Stimulated activated CD8-positive, alpha-beta memory T cell treated with anti-CD3 and anti-CD28 coated beads, Interleukin-15, amount 100 ng/mL, for 4 hours (primary cell): ENCODE results near the gene SAP25.

Source experiments
- DNase-seq, 2 donors: peaks; one replicate each; pipeline ENCODE4 v3.0.0-alpha.2; 2020; ENCODE audit warnings: low read depth in 2 of 2

SAP25 gene

GRCh38 chr7:100573691-100574361 is at the start of gene SAP25:
Gene SAP25, minus strand, starts transcription at chr7:100573900. Its CDS starts 158 bp downstream, at chr7:100573742.
- DNase-seq, result no peak

DNA sequence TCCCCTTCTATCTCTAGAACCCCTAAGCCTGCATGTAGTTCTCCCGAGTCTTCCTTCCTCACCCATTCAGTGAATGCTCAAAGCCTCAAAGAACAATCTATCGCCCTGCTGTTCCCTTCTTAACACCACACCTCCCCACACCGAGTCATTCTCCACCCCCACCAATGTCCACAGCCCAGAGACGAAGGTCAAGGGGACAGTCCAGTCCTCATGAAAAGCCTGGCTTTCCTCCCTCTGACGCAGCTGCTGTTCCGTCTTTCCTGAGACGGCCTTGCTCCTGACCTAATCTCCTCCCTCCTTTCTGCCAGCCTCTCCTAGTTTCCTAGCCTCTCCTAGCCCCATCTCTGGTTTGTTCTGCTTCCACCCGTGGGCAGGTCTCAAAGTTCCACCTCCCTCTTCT is 47.9 kb upstream of the SAP25 start:
- DNase-seq, result no peak

GRCh38 chr7:100620804-100621203 is 47.1 kb upstream of the SAP25 start:
- no peak for DNase-seq

GRCh38 chr7:100620239-100620638 is 46.5 kb upstream of the SAP25 start:
- DNase-seq, result no peak

- no peak for DNase-seq
Observed at GRCh38 chr7:100614308-100614861, 40.7 kb upstream of the SAP25 start.

DNA sequence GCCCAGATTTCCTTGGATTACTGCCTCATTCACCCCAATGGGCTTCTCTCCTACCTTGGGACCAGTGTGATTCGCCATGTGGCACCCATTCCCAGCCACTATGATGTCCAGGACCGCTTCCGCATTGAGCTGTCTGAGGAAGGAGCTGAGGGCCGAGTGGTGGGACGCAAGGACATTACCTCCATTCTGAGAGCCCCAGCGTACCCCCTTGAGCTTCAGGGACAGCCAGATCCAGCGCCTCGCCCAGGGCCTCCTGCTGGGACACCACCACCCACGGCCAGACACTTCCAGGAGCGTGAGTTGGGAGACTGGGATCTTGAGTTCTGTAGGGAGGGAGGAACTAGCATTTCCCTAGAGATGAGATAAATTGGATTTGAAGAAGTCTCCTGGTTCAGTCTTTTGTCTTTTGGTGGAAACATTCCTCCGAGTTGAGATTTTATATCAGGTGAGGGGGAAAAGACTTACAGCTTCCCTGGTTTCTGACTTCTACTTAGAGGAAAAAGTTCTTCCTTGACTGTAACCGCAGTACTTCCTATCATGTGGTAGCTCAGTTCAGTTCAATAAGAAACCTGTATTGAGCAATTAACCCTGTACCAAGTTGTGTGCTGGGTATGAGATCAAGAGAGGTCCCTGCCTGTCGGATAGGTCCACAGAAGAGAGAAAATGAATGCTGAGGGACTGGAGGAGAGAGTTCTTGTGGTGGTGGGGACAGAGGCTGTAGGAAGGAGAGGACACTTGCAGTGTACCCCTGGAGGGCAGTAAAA is 39.9 kb upstream of the SAP25 start:
- DNase-seq, result no peak

GRCh38 chr7:100612730-100613390 is 39.2 kb upstream of the SAP25 start:
- no peak for DNase-seq

DNA sequence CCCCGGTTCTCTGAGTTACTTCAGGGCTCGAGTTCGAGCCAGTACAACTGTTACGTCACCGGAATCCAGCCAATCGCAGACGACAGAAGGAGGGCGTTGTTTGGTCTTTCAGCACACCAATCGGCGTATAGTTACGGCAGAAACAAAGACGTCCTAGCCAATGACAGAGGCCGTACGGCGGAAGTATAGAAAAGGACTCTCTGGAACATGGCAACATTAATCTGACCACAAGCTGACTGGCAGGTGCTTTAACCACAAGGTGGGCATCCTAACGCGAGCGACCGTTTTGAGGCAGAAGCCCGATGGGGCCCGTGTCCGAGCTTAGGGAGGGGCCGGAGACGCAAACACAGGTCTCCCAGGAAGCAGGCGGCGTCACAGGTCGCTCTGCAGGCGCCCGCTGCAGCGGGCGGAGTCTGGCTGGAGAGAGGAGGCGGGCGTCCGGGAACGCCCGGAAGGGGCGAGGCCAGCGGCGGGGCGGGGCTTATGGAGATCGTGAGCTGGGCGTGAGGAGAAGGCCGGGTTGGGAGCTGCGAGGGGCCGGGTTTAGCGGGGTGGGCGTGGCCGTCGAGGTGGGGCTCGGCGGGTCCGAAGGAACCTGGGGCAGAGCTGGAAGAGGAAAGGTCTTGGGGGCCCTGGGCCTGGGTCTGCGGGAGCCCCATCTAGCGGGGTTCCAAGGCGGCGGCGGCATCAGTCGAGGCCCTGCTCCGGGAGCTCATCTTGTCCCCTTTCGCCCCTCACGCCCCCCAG is 38.5 kb upstream of the SAP25 start, which contains the start of gene MOSPD3:
MOSPD3 (plus strand) TSS at position 558 of the 747 bp plus-strand sequence. CDS start 252 bp downstream, outside the sequence.
- peak; percentile 94 to 95 for DNase-seq

GRCh38 chr7:100609958-100610357 is 36.3 kb upstream of the SAP25 start:
- DNase-seq, result no peak

- DNase-seq, result no peak
Observed at GRCh38 chr7:100607111-100607510, 33.4 kb upstream of the SAP25 start.

GRCh38 chr7:100606313-100606712 is 32.6 kb upstream of the SAP25 start:
- DNase-seq, result no peak

DNA sequence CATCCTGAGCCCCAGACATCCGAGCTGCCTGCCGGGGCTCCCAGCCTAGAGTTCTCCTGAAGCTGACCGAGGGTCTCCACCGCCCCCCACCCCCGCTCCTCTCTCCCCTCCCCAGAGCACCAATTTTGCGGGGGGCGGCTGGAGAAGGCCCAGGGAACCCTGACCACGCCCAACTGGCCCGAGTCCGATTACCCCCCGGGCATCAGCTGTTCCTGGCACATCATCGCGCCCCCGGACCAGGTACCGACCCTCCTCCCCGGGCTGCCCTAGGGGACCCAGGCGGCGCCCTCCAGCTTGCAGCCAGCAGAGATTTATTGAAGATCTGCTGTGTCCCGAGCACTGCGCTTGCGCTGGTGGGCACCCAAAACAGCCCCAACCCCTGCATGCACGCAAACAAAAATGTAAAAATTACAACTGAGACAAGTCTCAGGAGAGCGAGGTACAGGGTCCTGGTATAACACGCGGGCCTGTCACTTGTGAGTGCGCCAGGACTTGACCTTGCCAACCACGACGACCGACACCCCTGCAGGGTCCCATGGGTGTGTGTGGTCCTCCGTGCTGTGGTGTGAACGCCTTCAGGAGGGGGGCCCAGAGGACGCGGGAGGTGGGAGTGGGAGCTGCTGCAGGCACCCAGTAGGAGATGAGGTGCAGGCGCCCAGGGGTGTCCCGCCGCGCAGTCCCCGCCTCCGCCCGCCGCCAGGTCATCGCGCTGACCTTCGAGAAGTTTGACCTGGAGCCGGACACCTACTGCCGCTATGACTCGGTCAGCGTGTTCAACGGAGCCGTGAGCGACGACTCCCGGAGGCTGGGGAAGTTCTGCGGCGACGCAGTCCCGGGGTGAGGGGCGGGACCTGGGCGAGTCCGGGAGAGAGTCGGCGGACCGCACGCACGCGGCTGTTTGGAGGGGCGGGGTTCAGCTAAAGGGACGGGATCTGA is 31.5 kb upstream of the SAP25 start:
- DNase-seq, result no peak

DNA sequence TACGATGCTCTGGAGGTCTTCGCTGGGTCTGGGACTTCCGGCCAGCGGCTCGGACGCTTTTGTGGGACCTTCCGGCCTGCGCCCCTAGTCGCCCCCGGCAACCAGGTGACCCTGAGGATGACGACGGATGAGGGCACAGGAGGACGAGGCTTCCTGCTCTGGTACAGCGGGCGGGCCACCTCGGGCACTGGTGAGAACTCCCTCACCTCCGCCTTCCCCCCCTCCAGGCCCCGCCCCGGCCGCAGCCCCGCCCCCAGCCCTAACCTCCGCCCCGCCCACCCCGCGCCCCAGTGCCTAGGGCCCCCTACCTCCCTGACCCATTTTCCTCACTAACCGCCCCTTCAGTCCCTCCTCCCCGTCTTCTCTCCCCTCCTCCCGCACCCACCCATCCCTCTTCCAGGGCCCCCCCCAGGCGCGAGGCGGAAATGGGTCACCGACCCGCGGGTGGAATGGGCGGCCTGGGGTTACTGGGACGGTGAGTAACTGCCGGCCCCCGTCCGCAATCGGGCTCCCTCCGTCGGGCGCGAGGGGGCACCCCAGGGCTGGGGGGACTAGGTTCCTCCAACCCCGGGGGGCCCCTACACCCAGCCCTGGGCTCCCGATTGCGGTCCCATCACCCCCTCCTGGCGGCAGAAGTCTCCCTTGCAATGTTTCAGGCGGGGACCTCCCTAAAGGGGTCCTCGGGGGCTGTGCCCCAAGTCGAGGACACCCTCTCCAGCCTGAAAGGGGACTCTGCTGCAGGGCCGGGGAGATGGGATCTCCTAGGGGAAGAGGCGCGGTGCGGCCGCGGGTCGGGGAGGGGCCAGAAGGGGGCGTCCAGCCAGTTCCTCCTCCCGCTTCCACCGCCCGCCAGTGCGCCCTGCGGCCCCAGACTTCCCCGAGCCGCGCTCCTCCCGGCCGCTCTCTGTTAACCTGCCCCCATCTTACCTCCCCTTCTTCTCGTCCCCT is 30.6 kb upstream of the SAP25 start:
- DNase-seq, result peak; percentile 48 to 67

DNA sequence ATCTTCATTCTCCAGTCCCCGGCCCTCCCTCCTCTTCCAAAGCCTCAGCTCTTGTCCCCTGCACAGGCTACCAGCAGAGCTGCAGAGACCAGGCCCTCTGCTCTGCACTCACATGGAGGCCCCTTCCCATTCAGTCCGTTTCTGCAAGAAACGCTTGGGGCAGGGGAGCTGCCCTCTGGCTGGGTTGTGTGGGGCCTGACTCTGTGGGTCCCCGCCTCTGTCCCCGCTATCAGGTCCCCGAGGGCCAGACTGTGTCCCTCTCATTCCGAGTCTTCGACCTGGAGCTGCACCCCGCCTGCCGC is 30.0 kb upstream of the SAP25 start:
- DNase-seq, result no peak

DNA sequence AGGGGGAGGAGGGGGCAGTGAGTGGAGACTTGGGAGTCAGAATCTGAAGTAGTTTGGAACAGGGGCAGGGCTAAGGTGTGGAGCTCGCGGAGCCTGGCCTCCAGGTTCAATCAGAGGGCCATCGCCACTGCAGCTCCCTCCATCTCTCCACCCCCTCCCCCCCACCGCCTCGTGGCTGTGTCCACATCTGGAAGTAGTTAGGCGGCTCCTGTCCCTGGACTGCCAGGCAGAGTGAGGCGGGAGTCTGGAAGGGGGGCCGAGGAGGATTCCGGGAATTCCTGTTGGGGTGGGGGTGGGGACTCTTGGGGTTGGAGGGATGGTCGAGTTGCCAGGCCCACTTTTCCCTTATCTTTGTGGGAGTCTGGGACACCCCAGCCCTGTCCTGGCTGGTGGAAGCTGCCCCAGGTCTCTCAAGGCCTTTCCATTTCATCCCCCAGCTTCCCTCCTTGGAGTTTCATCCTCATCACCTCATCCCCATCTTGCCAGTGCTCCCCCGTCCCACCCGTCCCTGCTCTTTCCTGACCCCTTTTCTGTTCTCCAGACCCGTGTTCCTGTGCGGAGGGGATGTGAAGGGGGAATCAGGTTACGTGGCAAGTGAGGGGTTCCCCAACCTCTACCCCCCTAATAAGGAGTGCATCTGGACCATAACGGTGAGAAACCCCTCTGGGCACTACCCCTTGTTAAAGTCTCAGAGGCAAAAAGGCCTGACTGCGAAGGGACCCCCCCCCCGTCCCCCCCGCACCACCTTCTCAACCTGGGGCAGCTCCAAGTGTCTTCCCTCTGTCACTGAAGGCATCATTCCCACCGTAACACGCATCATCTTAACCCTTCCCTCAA is 29.4 kb upstream of the SAP25 start:
- no peak for DNase-seq

DNA sequence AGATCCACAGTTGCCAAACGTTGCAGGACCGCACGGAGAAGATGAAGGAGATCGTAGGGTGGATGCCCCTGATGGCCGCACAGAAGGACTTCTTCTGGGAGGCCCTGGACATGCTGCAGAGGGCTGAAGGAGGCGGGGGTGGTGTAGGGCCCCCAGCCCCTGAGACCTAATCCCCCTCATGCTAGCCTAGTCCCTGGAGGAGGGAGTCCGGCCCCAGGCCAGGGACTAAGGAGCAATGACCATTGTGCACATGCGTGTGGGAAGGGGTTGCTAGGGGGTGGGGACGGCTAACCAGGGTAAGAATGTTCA is 27.0 kb upstream of the SAP25 start:
- no peak for DNase-seq

- no peak for DNase-seq
Observed at GRCh38 chr7:100599911-100600729, 26.4 kb upstream of the SAP25 start.

- DNase-seq, result no peak
Observed at GRCh38 chr7:100598425-100598824, 24.7 kb upstream of the SAP25 start.
